H1 (cell line): ENCODE measurements around the gene MIB1. TPM values are rescaled to one million over a fixed set of nuclear protein-coding genes. Genes with fewer than 3 reads are reported as not detected.

Experiments used
- CTCF ChIA-PET: fragments of 300-600 bp; sonication (Branson Sonifier 250); formaldehyde crosslinking; loops from one replicate; lab custom pipeline; 2021; ENCODE audit not compliant: partially characterized antibody; lab: Charles Lee
- POLR2A ChIA-PET: fragments of 300-600 bp; sonication (Branson Sonifier 250); formaldehyde crosslinking; loops from one replicate; lab custom pipeline; 2021; ENCODE audit warnings: inconsistent platforms; ENCODE audit not compliant: partially characterized antibody; lab: Charles Lee
- DNase-seq, 2 experiments: peaks; one replicate each; pipeline versions ENCODE4 v3.0.0 to v3.0.0-alpha.2; 2010 to 2022; ENCODE audit warnings: low spot score in 2 of 2, low read depth in 1 of 2, mixed read lengths in 1 of 2
- FAIRE-seq: peaks from 2 replicates; lab custom pipeline; 2011; peaks lifted over from hg19 to GRCh38; lab: Jason Lieb, UNC
- H2AFZ ChIP-seq: 2 replicates; pipeline ENCODE4 v1.8.1; 2012; ENCODE audit warnings: low read length, inconsistent platforms
- H2AK5ac ChIP-seq: 2 replicates; pipeline ENCODE4 v1.6.1; 2013; ENCODE audit warnings: low read depth, low read length
- H2BK120ac ChIP-seq: replicated peaks from 2 replicates; pipeline ENCODE3; 2013; ENCODE audit warnings: low read depth, low read length, inconsistent platforms
- H2BK12ac ChIP-seq: 2 replicates; pipeline ENCODE4 v1.6.1; 2013; ENCODE audit warnings: low read depth, low read length
- H2BK15ac ChIP-seq: 2 replicates; pipeline ENCODE4 v1.6.1; 2013; ENCODE audit warnings: low read length
- H2BK20ac ChIP-seq: 2 replicates; pipeline ENCODE4 v1.6.1; 2013; ENCODE audit warnings: low read length
- H2BK5ac ChIP-seq: 2 replicates; pipeline ENCODE4 v1.6.1; 2013; ENCODE audit warnings: low read depth, low read length
- H3K14ac ChIP-seq: 2 replicates; pipeline ENCODE4 v1.6.1; 2013; ENCODE audit warnings: inconsistent platforms; ENCODE audit not compliant: insufficient read length
- H3K18ac ChIP-seq: 2 replicates; pipeline ENCODE4 v1.6.1; 2013; ENCODE audit warnings: low read length; ENCODE audit errors: extremely low read depth
- H3K23ac ChIP-seq: 2 replicates; pipeline ENCODE4 v1.6.1; 2013; ENCODE audit warnings: inconsistent platforms; ENCODE audit not compliant: insufficient read length
- H3K23me2 ChIP-seq: 2 replicates; pipeline ENCODE4 v1.6.1; 2013; ENCODE audit warnings: low read depth, low read length
- H3K27ac ChIP-seq: 2 replicates; pipeline ENCODE4 v1.6.1; 2011; ENCODE audit warnings: low read depth, low read length, inconsistent platforms
- H3K27me3 ChIP-seq, 4 experiments: replicated peaks in 1 of 4; 1 replicate in 1 of 4; 2 replicates in 3 of 4; pipeline versions ENCODE4 v1.6.1 to v1.8.1; 2011 to 2013; ENCODE audit warnings: low read length in 3 of 4, mild to moderate bottlenecking in 3 of 4, inconsistent platforms in 2 of 4, mixed read lengths in 2 of 4, moderate library complexity in 1 of 4; ENCODE audit not compliant: control insufficient read depth in 3 of 4, insufficient read depth in 3 of 4; ENCODE audit errors: extremely low read depth in 1 of 4
- H3K36me3 ChIP-seq, 4 experiments: 2 replicates each; pipeline versions ENCODE4 v1.6.1 to v1.8.1; 2011 to 2013; ENCODE audit warnings: mild to moderate bottlenecking in 4 of 4, low read length in 3 of 4, moderate library complexity in 2 of 4, control low read depth in 1 of 4, inconsistent platforms in 1 of 4; ENCODE audit not compliant: insufficient read depth in 4 of 4, control insufficient read depth in 2 of 4
- H3K4ac ChIP-seq: replicated peaks from 2 replicates; pipeline ENCODE3; 2013; ENCODE audit warnings: low read length, low read depth, mixed read lengths, inconsistent platforms; ENCODE audit not compliant: insufficient read length
- H3K4me1 ChIP-seq, 4 experiments: replicated peaks in 1 of 4; 1 replicate in 1 of 4; 2 replicates in 3 of 4; pipeline versions ENCODE4 v1.6.1 to v1.8.1; 2011 to 2013; ENCODE audit warnings: low read length in 3 of 4, inconsistent platforms in 2 of 4, mixed read lengths in 1 of 4; ENCODE audit not compliant: insufficient read depth in 4 of 4, control insufficient read depth in 3 of 4
- H3K4me2 ChIP-seq, 2 experiments: 2 replicates each; pipeline versions ENCODE4 v1.6.1 to v1.8.1; 2011 to 2013; ENCODE audit warnings: low read depth in 2 of 2, low read length in 2 of 2, control low read depth in 1 of 2, inconsistent platforms in 1 of 2, mild to moderate bottlenecking in 1 of 2; ENCODE audit not compliant: insufficient read depth in 1 of 2
- H3K4me3 ChIP-seq, 4 experiments: fragments of 200-600, 300-600 bp in 1 of 4; sonication (generic), shearing (Covaris generic), sonication (Bioruptor Twin) in 1 of 4; 2 replicates each; pipeline versions ENCODE4 v1.5.1 to v1.8.1; 2011 to 2016; ENCODE audit warnings: low read length in 4 of 4, low read depth in 3 of 4, control low read depth in 2 of 4, inconsistent platforms in 2 of 4, mild to moderate bottlenecking in 2 of 4, mixed read lengths in 1 of 4, moderate library complexity in 1 of 4; ENCODE audit not compliant: insufficient read depth in 2 of 4; ENCODE audit errors: extremely low read depth in 1 of 4
- H3K56ac ChIP-seq: replicated peaks from 2 replicates; pipeline ENCODE3; 2013; ENCODE audit warnings: low read depth, mild to moderate bottlenecking, mixed read lengths, low read length, inconsistent platforms; ENCODE audit not compliant: insufficient read length
- H3K79me1 ChIP-seq: 2 replicates; pipeline ENCODE4 v1.6.1; 2013; ENCODE audit warnings: low read depth, low read length, control low read depth
- H3K79me2 ChIP-seq, 2 experiments: 2 replicates each; pipeline versions ENCODE4 v1.6.1 to v1.8.1; 2012 to 2013; ENCODE audit warnings: low read length in 2 of 2, mild to moderate bottlenecking in 2 of 2, inconsistent platforms in 1 of 2; ENCODE audit not compliant: insufficient read depth in 2 of 2, control insufficient read depth in 1 of 2
- H3K9ac ChIP-seq, 4 experiments: replicated peaks in 1 of 4; 1 replicate in 1 of 4; 2 replicates in 3 of 4; pipeline versions ENCODE4 v1.6.1 to v1.8.1; 2011 to 2013; ENCODE audit warnings: low read depth in 3 of 4, low read length in 3 of 4, control low read depth in 2 of 4, mild to moderate bottlenecking in 2 of 4, moderate library complexity in 2 of 4, inconsistent platforms in 1 of 4; ENCODE audit errors: extremely low read depth in 1 of 4
- H3K9me3 ChIP-seq, 2 experiments: 2 replicates each; pipeline versions ENCODE4 v1.6.1 to v1.8.1; 2012 to 2013; ENCODE audit warnings: mild to moderate bottlenecking in 2 of 2, moderate library complexity in 2 of 2, control low read depth in 1 of 2, inconsistent platforms in 1 of 2, low read depth in 1 of 2, low read length in 1 of 2, mixed read lengths in 1 of 2; ENCODE audit not compliant: insufficient read depth in 2 of 2
- H4K20me1 ChIP-seq, 2 experiments: replicated peaks in 1 of 2; 2 replicates each; pipeline versions ENCODE3 to v1.8.1; 2011 to 2013; ENCODE audit warnings: inconsistent platforms in 2 of 2, low read length in 2 of 2, mild to moderate bottlenecking in 1 of 2; ENCODE audit not compliant: insufficient read depth in 2 of 2, control insufficient read depth in 1 of 2
- H4K5ac ChIP-seq: 2 replicates; pipeline ENCODE4 v1.6.1; 2013; ENCODE audit warnings: low read length, low read depth, mixed read lengths, inconsistent platforms; ENCODE audit not compliant: insufficient read length
- H4K8ac ChIP-seq: 2 replicates; pipeline ENCODE4 v1.8.0; 2013; ENCODE audit warnings: mild to moderate bottlenecking, moderate library complexity, low read length, inconsistent platforms; ENCODE audit not compliant: insufficient read depth; ENCODE audit errors: extremely low read depth
- H4K91ac ChIP-seq: replicated peaks from 2 replicates; pipeline ENCODE3; 2013; ENCODE audit warnings: low read length, mixed read lengths, inconsistent platforms; ENCODE audit not compliant: insufficient read length
- CTBP2 ChIP-seq: IDR thresholded peaks from 2 replicates; pipeline ENCODE4 v1.7.0; 2011; ENCODE audit warnings: borderline replicate concordance, mild to moderate bottlenecking, moderate library complexity, mixed read lengths, low read length; ENCODE audit not compliant: insufficient read depth, insufficient read length
- CTCF ChIP-seq, 3 experiments: IDR thresholded peaks; 1 replicate in 2 of 3; 2 replicates in 1 of 3; pipeline versions ENCODE4 v1.5.1 to v1.6.1; 2011; ENCODE audit warnings: low read length in 3 of 3, mild to moderate bottlenecking in 3 of 3, inconsistent platforms in 2 of 3, low read depth in 1 of 3, moderate library complexity in 1 of 3; ENCODE audit not compliant: insufficient read depth in 1 of 3; ENCODE audit errors: control extremely low read depth in 1 of 3
- GTF2F1 ChIP-seq: IDR thresholded peaks from 2 replicates; pipeline ENCODE4 v1.6.1; 2012; ENCODE audit warnings: low read depth, low read length, improper control_type of control experiment, borderline replicate concordance
- HDAC6 ChIP-seq: IDR thresholded peaks from one replicate; pipeline ENCODE4 v1.7.1; 2012; ENCODE audit warnings: low read depth, mild to moderate bottlenecking, inconsistent platforms, low read length, moderate library complexity
- JUN ChIP-seq: IDR thresholded peaks from 2 replicates; pipeline ENCODE4 v1.6.1; 2011; ENCODE audit warnings: low read depth, mild to moderate bottlenecking, improper control_type of control experiment, low read length
- KDM5A ChIP-seq: fragments of 200-600 bp; IDR thresholded peaks from 2 replicates; pipeline ENCODE4 v1.7.1; 2012; ENCODE audit warnings: mild to moderate bottlenecking, low read length, inconsistent platforms, mixed read lengths
- NANOG ChIP-seq: IDR thresholded peaks from 2 replicates; pipeline ENCODE4 v1.6.1; 2011; ENCODE audit warnings: low read length, low read depth, mild to moderate bottlenecking, inconsistent platforms; ENCODE audit not compliant: insufficient read depth, poor library complexity, severe bottlenecking
- POLR2A ChIP-seq, 2 experiments: IDR thresholded peaks; 1 replicate in 1 of 2; 2 replicates in 1 of 2; pipeline ENCODE4 v1.6.1; 2011; ENCODE audit warnings: low read depth in 2 of 2, low read length in 2 of 2, mild to moderate bottlenecking in 2 of 2; ENCODE audit errors: control extremely low read depth in 1 of 2
- RBBP5 ChIP-seq: IDR thresholded peaks from 2 replicates; pipeline ENCODE4 v1.7.1; 2012; ENCODE audit warnings: low read depth, mild to moderate bottlenecking, inconsistent platforms, low read length, moderate library complexity, borderline replicate concordance
- SIRT6 ChIP-seq: IDR thresholded peaks from one replicate; pipeline ENCODE4 v1.7.1; 2012; ENCODE audit warnings: low read length, inconsistent platforms
- TCF12 ChIP-seq: IDR thresholded peaks from 2 replicates; pipeline ENCODE4 v1.6.1; 2011; ENCODE audit warnings: low read depth, mild to moderate bottlenecking, low read length
- YY1 ChIP-seq: IDR thresholded peaks from 2 replicates; pipeline ENCODE4 v1.6.1; 2011; ENCODE audit warnings: low read depth, mild to moderate bottlenecking, low read length
- WGBS, 2 experiments: shearing (Covaris generic) in 1 of 2; methylation state at CpG; one replicate each; pipeline versions ENCODE4 v1.1.6 to v1.1.7; 2013 to 2015; ENCODE audit warnings: low lambda C conversion rate in 2 of 2, mixed read lengths in 2 of 2, inconsistent platforms in 1 of 2, low coverage in 1 of 2, missing lambda C conversion rate in 1 of 2; ENCODE audit not compliant: insufficient replicate concordance in 2 of 2, insufficient coverage in 1 of 2, insufficient read length in 1 of 2; ENCODE audit errors: extremely low coverage in 1 of 2, missing lambda C conversion rate in 1 of 2; 5-methylcytosine and 5-hydroxymethylcytosine counted together
- polyA plus RNA-seq, 7 experiments: library from polyadenylated mRNA; depleted of rRNA in 3 of 7; stranded (reverse) in 5 of 7; unstranded in 2 of 7; fragments of >200 nt in 5 of 7; fragments of 200-250 nt in 2 of 7; gene quantifications; 1 replicate in 5 of 7; 2 replicates in 1 of 7; 4 replicates in 1 of 7; pipeline versions ENCODE4 v1.2.1 to v1.2.3, GENCODE V29; 2011 to 2013; ENCODE audit warnings: missing spikeins in 2 of 7, mixed read lengths in 2 of 7
- total RNA-seq: library from RNA; stranded (reverse); fragmentation: NEBNext Ultra II Directional; extraction: Animal tissue kit (Norgen Biotek cat#: 25700); gene quantifications from 2 replicates; pipeline ENCODE4 v1.2.1, GENCODE V29; 2021

The MIB1 gene
- total and polyA plus RNA-seq, 2 of the 8 experiments (the other 6 are each of a cell fraction or from before 2014, with no cell fraction given): 8.2 to 60.3 TPM

GRCh38 chr18:21834299-21834660 lies 93.7 kb downstream of the MIB1 start:
- H3K14ac ChIP-seq: no peak overlapping the region
- H3K56ac ChIP-seq: no peak overlapping the region
- no peaks in the 10 kb centered on the region; a peak in 1 of 4 replicates for H3K9me3 ChIP-seq
- no peak overlapping the region for H2BK12ac ChIP-seq
- no peak overlapping the region for H3K4ac ChIP-seq
- H2BK5ac ChIP-seq: no peak overlapping the region
- H3K27ac ChIP-seq: no peak overlapping the region
- H3K36me3 ChIP-seq: peaks cover 3 to 9% (median 7%) of the 10 kb centered on the region in 4 experiments; a peak in 5 of 8 replicates
- H3K9ac ChIP-seq: no peak overlapping the region
- no peaks in the 10 kb centered on the region for H3K27me3 ChIP-seq
- no peaks in the 10 kb centered on the region for H3K79me2 ChIP-seq
- no peak overlapping the region for H4K8ac ChIP-seq
- H4K5ac ChIP-seq: no peak overlapping the region
- no peaks in the 10 kb centered on the region for H3K79me1 ChIP-seq
- H4K91ac ChIP-seq: no peak overlapping the region
- H3K18ac ChIP-seq: no peak overlapping the region
- DNase-seq (no peak), FAIRE-seq (no peak)
- no peaks in the 10 kb centered on the region for H4K20me1 ChIP-seq
- H3K23me2 ChIP-seq: no peaks in the 10 kb centered on the region
- ChIA-PET POLR2A (no interaction called here), CTCF (interaction anchor here (0.6 to 0.7 kb wide), 2 partner anchors 54 to 1192 kb away, joined by 3 read pairs; no protein-coding TSS in a partner anchor)
- no peak overlapping the region for H3K23ac ChIP-seq
- H3K4me1 ChIP-seq: peaks cover 0 to 2% (median 0%) of the 10 kb centered on the region in 4 experiments; a peak in 2 of 7 replicates
- H2BK15ac ChIP-seq: no peak overlapping the region
- no peak overlapping the region for H2BK120ac ChIP-seq
- WGBS, 2 experiments: 95% methylated on average over 3 of the region's 3 CpGs; no CpG with 5 or more reads in 1 of the 2 experiments
- no peak overlapping the region for H2BK20ac ChIP-seq
- H3K4me2 ChIP-seq: no peak overlapping the region
- no peak overlapping the region for H3K4me3 ChIP-seq
- H2AFZ ChIP-seq: no peak overlapping the region
- H2AK5ac ChIP-seq: no peak overlapping the region
- TF ChIP-seq KDM5A: no peak
- no peak for TF ChIP-seq POLR2A (IDR thresholded peaks at IDR 0.05; ENCODE audit: control extremely low read depth in 1 of 2, low read depth in 2 of 2, low read length in 2 of 2)
- no peak for TF ChIP-seq RBBP5
- no peak for TF ChIP-seq YY1
- no peak for TF ChIP-seq GTF2F1
- no peak for TF ChIP-seq CTCF (IDR thresholded peaks at IDR 0.05; ENCODE audit: control extremely low read depth in 1 of 3, insufficient read depth in 1 of 3, low read depth in 1 of 3, low read length in 3 of 3)
- TF ChIP-seq JUN: no peak
- TF ChIP-seq SIRT6: no peak
- TF ChIP-seq CTBP2: no peak
- TF ChIP-seq HDAC6: no peak
- TF ChIP-seq NANOG: no peak
- TF ChIP-seq TCF12: no peak
